Gastroesophageal sphincter (tissue), 4 donors: ENCODE results near the gene SSTR3. TPM values are rescaled to one million over a fixed set of nuclear protein-coding genes. Genes with fewer than 3 reads are reported as not detected.

Experiments
- ATAC-seq: fragments of 150-250 bp; one replicate; pipeline ENCODE4 v1.9.1; 2016; ENCODE audit warnings: mild to moderate bottlenecking, moderate library complexity
- H3K27ac ChIP-seq, 4 donors: fragments of 200-600 bp; sonication (generic) in 3 of 4; 1 replicate in 3 of 4; 2 replicates in 1 of 4; pipeline ENCODE4 v1.5.1; 2016 to 2019
- H3K27me3 ChIP-seq: fragments of 200-600 bp; sonication (generic); one replicate; pipeline ENCODE4 v1.5.1; 2019
- H3K36me3 ChIP-seq, 2 donors: fragments of 200-600 bp; sonication (generic); one replicate each; pipeline ENCODE4 v1.5.1; 2019; ENCODE audit warnings: control low read depth in 1 of 2
- H3K4me1 ChIP-seq, 3 donors: fragments of 200-600 bp; sonication (generic); 1 replicate in 2 of 3; 2 replicates in 1 of 3; pipeline ENCODE4 v1.5.1; 2016 to 2019; ENCODE audit warnings: control low read depth in 2 of 3
- H3K4me3 ChIP-seq, 2 donors: fragments of 200-600 bp; sonication (generic); one replicate each; pipeline ENCODE4 v1.5.1; 2019; ENCODE audit warnings: mild to moderate bottlenecking in 1 of 2, moderate library complexity in 1 of 2
- H3K9me3 ChIP-seq, 3 donors: fragments of 200-600 bp; sonication (generic); one replicate each; pipeline ENCODE4 v1.5.1; 2017 to 2019; ENCODE audit warnings: control low read depth in 2 of 3
- CTCF ChIP-seq, 4 experiments: fragments of 200-600 bp in 2 of 4; fragments of 450-650 bp in 2 of 4; sonication (generic) in 1 of 4; IDR thresholded peaks; one replicate each; pipeline ENCODE4 v1.5.1; 2017 to 2019; ENCODE audit warnings: antibody characterized with exemption in 4 of 4, mild to moderate bottlenecking in 2 of 4, moderate library complexity in 2 of 4
- EP300 ChIP-seq: sonication (generic); formaldehyde crosslinking; IDR thresholded peaks from one replicate; pipeline ENCODE4 v1.6.1; 2017; ENCODE audit warnings: antibody characterized with exemption, mild to moderate bottlenecking
- POLR2A ChIP-seq, 2 donors: fragments of 450-650 bp; IDR thresholded peaks; one replicate each; pipeline ENCODE4 v1.6.1; 2017; ENCODE audit warnings: antibody characterized with exemption in 2 of 2, mild to moderate bottlenecking in 2 of 2, moderate library complexity in 1 of 2
- POLR2AphosphoS5 ChIP-seq: sonication (generic); formaldehyde crosslinking; IDR thresholded peaks from one replicate; pipeline ENCODE4 v1.6.1; 2017; ENCODE audit warnings: antibody characterized with exemption
- WGBS, 2 donors: methylation state at CpG; one replicate each; pipeline ENCODE4 v1.1.5; 2018; ENCODE audit warnings: low coverage in 1 of 2; 5-methylcytosine and 5-hydroxymethylcytosine counted together
- total RNA-seq, 4 donors: library from RNA; depleted of rRNA; stranded (reverse); fragments of >200 nt; gene quantifications; one replicate each; pipeline ENCODE4 v1.1.0, GENCODE V29; 2016

The SSTR3 gene
- total RNA-seq, 4 donors from 2014 or later, result not detected

GRCh38 chr22:37158963-37159290 is 53.4 kb downstream of the SSTR3 start:
- H3K27ac ChIP-seq, result no peak overlapping the region
- H3K4me3 ChIP-seq, result no peak overlapping the region
- H3K36me3 ChIP-seq, result no peaks in the 10 kb centered on the region
- no peak for ATAC-seq
- no peak for TF ChIP-seq EP300
- no peak for TF ChIP-seq POLR2AphosphoS5
- TF ChIP-seq POLR2A (IDR thresholded peaks at IDR 0.05), result no peak
- no peak for TF ChIP-seq CTCF (IDR thresholded peaks at IDR 0.05)
- H3K4me1 ChIP-seq, result no peaks in the 10 kb centered on the region
- H3K27me3 ChIP-seq, result peaks cover 76% of the 10 kb centered on the region
- H3K9me3 ChIP-seq, result no peaks in the 10 kb centered on the region
- WGBS, 2 donors, result 51 to 70% methylated on average over 3 to 5 of the region's 5 CpGs

- no peak for TF ChIP-seq POLR2AphosphoS5
- no peak for TF ChIP-seq CTCF (IDR thresholded peaks at IDR 0.05)
- no peak for TF ChIP-seq EP300
- TF ChIP-seq POLR2A (IDR thresholded peaks at IDR 0.05), result no peak
- no peaks in the 10 kb centered on the region for H3K36me3 ChIP-seq
- H3K4me3 ChIP-seq, result no peak overlapping the region
- H3K27ac ChIP-seq, result no peak overlapping the region
- H3K9me3 ChIP-seq, result no peaks in the 10 kb centered on the region
- H3K27me3 ChIP-seq, result peaks cover 66% of the 10 kb centered on the region
- H3K4me1 ChIP-seq, result no peaks in the 10 kb centered on the region
- ATAC-seq, result no peak
- WGBS, 2 donors, result 75 to 90% methylated on average over 2 to 9 of the region's 13 CpGs
Observed at GRCh38 chr22:37157516-37158285, 54.6 kb downstream of the SSTR3 start.

GRCh38 chr22:37156686-37157435 is 55.4 kb downstream of the SSTR3 start:
- no peak for ATAC-seq
- H3K27me3 ChIP-seq, result peaks cover 59% of the 10 kb centered on the region
- H3K36me3 ChIP-seq, result no peaks in the 10 kb centered on the region
- H3K27ac ChIP-seq, result no peak overlapping the region
- H3K4me1 ChIP-seq, result no peaks in the 10 kb centered on the region
- H3K4me3 ChIP-seq, result no peak overlapping the region
- 63 to 74% methylated on average over 2 to 7 of the region's 13 CpGs for WGBS, 2 donors
- peaks cover 0 to under 1% (median 0%) of the 10 kb centered on the region in 3 donors for H3K9me3 ChIP-seq
- TF ChIP-seq CTCF (IDR thresholded peaks at IDR 0.05) (no peak), EP300 (no peak), POLR2A (IDR thresholded peaks at IDR 0.05) (no peak), POLR2AphosphoS5 (no peak)

- H3K27ac ChIP-seq, result no peak overlapping the region
- ATAC-seq, result no peak
- H3K4me1 ChIP-seq, result no peaks in the 10 kb centered on the region
- H3K36me3 ChIP-seq, result no peaks in the 10 kb centered on the region
- peaks cover 0 to 9% (median 0%) of the 10 kb centered on the region in 3 donors for H3K9me3 ChIP-seq
- no peak overlapping the region for H3K4me3 ChIP-seq
- peaks cover 51% of the 10 kb centered on the region for H3K27me3 ChIP-seq
- 95 to 100% methylated on average over 1 to 8 of the region's 8 CpGs for WGBS, 2 donors
- TF ChIP-seq EP300 (no peak), POLR2A (IDR thresholded peaks at IDR 0.05) (no peak), CTCF (IDR thresholded peaks at IDR 0.05) (no peak)
Observed at GRCh38 chr22:37155971-37156370, 56.3 kb downstream of the SSTR3 start.
